A549 (cell line): Measurements from ENCODE around the gene CDH22. TPM values are rescaled to one million over a fixed set of nuclear protein-coding genes. Genes with fewer than 3 reads are reported as not detected.

Source experiments
- ATAC-seq, 2 experiments: fragments of 200-7000 bp in 1 of 2; fragments of >200 bp in 1 of 2; cut with Nextera tagmentation in 1 of 2; cut with Tn5 transposase in 1 of 2; 3 replicates each; pipeline versions ENCODE4 v1.8.0 to v1.9.1; 2018 to 2020; ENCODE audit warnings: mild to moderate bottlenecking in 1 of 2, moderate library complexity in 1 of 2
- CTCF ChIA-PET: fragments of 300-600 bp; sonication (Branson Sonifier 250); formaldehyde crosslinking; extraction: SDS; loops from one replicate; lab custom pipeline; 2021; ENCODE audit warnings: antibody characterized with exemption, inconsistent platforms; lab: Yijun Ruan, JAX
- POLR2A ChIA-PET: fragments of 350-600 bp; formaldehyde crosslinking; extraction: SDS; loops from one replicate; lab custom pipeline; 2021; ENCODE audit warnings: antibody characterized with exemption, inconsistent platforms; lab: Yijun Ruan, JAX
- DNase-seq, 2 experiments: peaks; one replicate each; pipeline versions ENCODE4 v3.0.0 to v3.0.0-alpha.2; 2011 to 2016; ENCODE audit warnings: low read depth in 1 of 2, low spot score in 1 of 2
- FAIRE-seq: peaks from 2 replicates; lab custom pipeline; 2011; peaks lifted over from hg19 to GRCh38; lab: Jason Lieb, UNC
- H3K27ac ChIP-seq, 2 experiments: fragments of >200 bp; sonication (Bioruptor Twin); formaldehyde crosslinking; 3 replicates each; pipeline ENCODE4 v1.5.1; 2016 to 2017
- H3K4me1 ChIP-seq: fragments of >200 bp; sonication (Bioruptor Twin); formaldehyde crosslinking; 3 replicates; pipeline ENCODE4 v1.6.1; 2016
- H3K4me2 ChIP-seq: fragments of >200 bp; sonication (Bioruptor Twin); formaldehyde crosslinking; 3 replicates; pipeline ENCODE4 v1.6.1; 2016
- H3K4me3 ChIP-seq: fragments of >200 bp; sonication (Bioruptor Twin); formaldehyde crosslinking; 3 replicates; pipeline ENCODE4 v1.5.1; 2016
- H3K9me3 ChIP-seq: fragments of >200 bp; sonication (Bioruptor Twin); formaldehyde crosslinking; 3 replicates; pipeline ENCODE4 v1.6.1; 2016
- CBX2 ChIP-seq: fragments of 200-600 bp; sonication (generic); IDR thresholded peaks from 2 replicates; pipeline ENCODE4 v1.6.1; 2016; ENCODE audit warnings: low read depth, mild to moderate bottlenecking, borderline replicate concordance
- CBX8 ChIP-seq: fragments of 200-600 bp; sonication (generic); IDR thresholded peaks from 2 replicates; pipeline ENCODE4 v1.6.1; 2016
- EHF ChIP-seq: fragments of 250-450 bp; sonication (Bioruptor Pico); IDR thresholded peaks from 2 replicates; pipeline ENCODE4 v1.5.0; 2020; ENCODE audit warnings: mild to moderate bottlenecking
- FOSL2 ChIP-seq, 2 experiments: fragments of 450-650 bp in 1 of 2; fragments of >200 bp in 1 of 2; sonication (Bioruptor Twin) in 1 of 2; formaldehyde crosslinking; IDR thresholded peaks; 2 replicates each; pipeline versions ENCODE4 v1.5.0 to v1.6.1; 2016 to 2020; ENCODE audit warnings: mild to moderate bottlenecking in 1 of 2, moderate library complexity in 1 of 2
- HDAC2 ChIP-seq: fragments of 200-600 bp; sonication (generic); IDR thresholded peaks from 2 replicates; pipeline ENCODE4 v1.6.1; 2016
- HOXB5 ChIP-seq: fragments of 250-450 bp; sonication (Bioruptor Pico); IDR thresholded peaks from 2 replicates; pipeline ENCODE4 v1.5.0; 2020; ENCODE audit warnings: mild to moderate bottlenecking, moderate library complexity
- JUN ChIP-seq, 2 experiments: fragments of >200 bp; sonication (Bioruptor Twin); formaldehyde crosslinking; IDR thresholded peaks; 2 replicates in 1 of 2; 3 replicates in 1 of 2; pipeline ENCODE4 v1.6.1; 2016 to 2017
- MAFK ChIP-seq: fragments of 450-650 bp; IDR thresholded peaks from 2 replicates; pipeline ENCODE4 v1.6.1; 2014; ENCODE audit not compliant: partially characterized antibody
- MAZ ChIP-seq: fragments of 150-350 bp; IDR thresholded peaks from 2 replicates; pipeline ENCODE4 v1.6.1; 2014; ENCODE audit warnings: antibody characterized with exemption, low read depth, low read length, borderline replicate concordance
- MYC ChIP-seq: IDR thresholded peaks from 2 replicates; pipeline ENCODE4 v1.6.1; 2012; ENCODE audit warnings: mild to moderate bottlenecking, inconsistent platforms, low read length, improper control_type of control experiment, borderline replicate concordance
- NR3C1 ChIP-seq: fragments of >200 bp; sonication (Bioruptor Twin); formaldehyde crosslinking; IDR thresholded peaks from 3 replicates; pipeline ENCODE4 v1.6.1; 2017
- RARB ChIP-seq: fragments of 250-450 bp; sonication (Bioruptor Pico); IDR thresholded peaks from 2 replicates; pipeline ENCODE4 v1.8.0; 2021; ENCODE audit warnings: mild to moderate bottlenecking, moderate library complexity
- RCOR1 ChIP-seq: fragments of 150-350 bp; IDR thresholded peaks from 2 replicates; pipeline ENCODE4 v1.6.1; 2014; ENCODE audit warnings: antibody characterized with exemption, low read length, low read depth
- SMC3 ChIP-seq: fragments of >200 bp; sonication (Bioruptor Twin); formaldehyde crosslinking; IDR thresholded peaks from 3 replicates; pipeline ENCODE4 v1.6.1; 2018; ENCODE audit warnings: inconsistent platforms
- TP53 ChIP-seq: fragments of 250-450 bp; sonication (Bioruptor Pico); IDR thresholded peaks from 2 replicates; pipeline ENCODE4 v1.5.0; 2021; ENCODE audit warnings: mild to moderate bottlenecking, moderate library complexity
- ZC3H11A ChIP-seq: fragments of 450-650 bp; IDR thresholded peaks from 2 replicates; pipeline ENCODE4 v1.6.1; 2014; ENCODE audit warnings: antibody characterized with exemption, mild to moderate bottlenecking
- ZFP36 ChIP-seq: fragments of 450-650 bp; IDR thresholded peaks from 2 replicates; pipeline ENCODE4 v1.6.1; 2014; ENCODE audit warnings: borderline replicate concordance; ENCODE audit not compliant: partially characterized antibody
- ZNF302 ChIP-seq: fragments of 250-450 bp; sonication (Bioruptor Pico); IDR thresholded peaks from 2 replicates; pipeline ENCODE4 v1.9.0; 2021; ENCODE audit warnings: inconsistent platforms, mild to moderate bottlenecking, moderate library complexity
- ZSCAN20 ChIP-seq: fragments of 250-450 bp; sonication (Bioruptor Pico); IDR thresholded peaks from 2 replicates; pipeline ENCODE4 v1.8.0; 2022; ENCODE audit warnings: mild to moderate bottlenecking, moderate library complexity
- WGBS: methylation state at CpG from one replicate; pipeline ENCODE4 v1.1.6; 2017; ENCODE audit errors: missing lambda C conversion rate; 5-methylcytosine and 5-hydroxymethylcytosine counted together
- polyA plus RNA-seq, 4 experiments: library from polyadenylated mRNA; depleted of rRNA in 3 of 4; stranded (reverse); fragments of >200 nt; fragmentation: RNase III in 1 of 4; extraction: RNeasy Plus Mini Kit Qiagen cat#74134 plus additional on column Dnase treatment in 1 of 4; gene quantifications; 2 replicates in 3 of 4; 3 replicates in 1 of 4; pipeline ENCODE4 v1.2.3, GENCODE V29; 2011 to 2017
- TF ChIP-seq, protein P1 (sequence below): fragments of >200 bp; sonication (Bioruptor Twin); formaldehyde crosslinking; IDR thresholded peaks from 3 replicates; pipeline ENCODE4 v1.5.1; 2016
- TF ChIP-seq, protein P2 (sequence below): fragments of 200-600 bp; sonication (generic); IDR thresholded peaks from 2 replicates; pipeline ENCODE4 v1.6.1; 2016; ENCODE audit warnings: antibody characterized with exemption, mild to moderate bottlenecking, moderate library complexity
- TF ChIP-seq, protein P3 (sequence below): fragments of 450-650 bp; IDR thresholded peaks from 2 replicates; pipeline ENCODE4 v1.6.1; 2014; ENCODE audit warnings: antibody characterized with exemption
- TF ChIP-seq, protein P4 (sequence below): IDR thresholded peaks from 2 replicates; pipeline ENCODE4 v1.6.1; 2012
- TF ChIP-seq, protein P5 (sequence below): fragments of 150-350 bp; IDR thresholded peaks from 2 replicates; pipeline ENCODE4 v1.6.1; 2014; ENCODE audit warnings: low read depth, mild to moderate bottlenecking, low read length

CDH22 gene
- polyA plus RNA-seq, 2 of the 4 experiments (the other 2 are of a cell fraction) = not detected

DNA sequence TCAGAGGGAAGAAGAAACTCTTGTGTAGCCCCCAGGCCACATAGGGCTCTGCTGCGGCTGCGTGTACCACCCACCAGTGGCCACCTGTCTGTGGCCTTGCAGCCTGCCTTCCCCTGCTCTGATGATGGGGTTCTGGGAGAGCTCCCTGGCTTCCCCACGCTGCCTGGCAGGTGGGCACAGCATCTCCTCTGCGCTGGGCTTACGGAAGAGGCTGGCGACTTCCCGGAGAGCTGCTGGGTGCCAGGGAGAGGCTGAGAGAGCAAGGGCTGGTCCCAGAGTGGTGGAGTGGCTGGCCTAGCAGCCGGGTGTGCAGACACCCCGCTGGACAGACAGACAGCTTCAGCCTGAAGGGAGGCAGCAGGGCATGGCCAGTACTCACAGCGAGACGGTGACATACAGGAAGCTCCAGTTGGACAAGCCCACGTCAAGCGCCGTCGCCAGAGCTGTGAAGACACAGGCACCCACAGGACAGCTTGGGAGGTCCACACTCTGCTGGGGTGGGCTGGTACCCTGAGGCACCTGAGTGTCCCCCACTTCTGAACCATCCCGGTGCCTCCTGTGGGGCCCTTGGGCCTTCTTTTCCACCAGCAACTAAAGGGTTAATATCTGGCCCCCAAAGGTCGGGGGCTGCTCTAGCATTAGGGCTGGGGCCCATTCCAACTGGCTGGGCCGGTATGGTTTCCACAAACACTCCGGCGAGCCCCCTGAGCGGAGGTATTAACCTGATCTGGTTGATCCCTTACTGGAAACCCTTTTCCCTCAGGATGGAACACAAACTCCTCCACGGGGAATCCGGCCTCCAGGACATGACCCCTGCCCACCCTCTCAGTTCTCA is 48.1 kb upstream of the CDH22 start:
- Histone ChIP-seq H3K4me3 (no peak overlapping the region), H3K4me1 (no peaks in the 10 kb centered on the region), H3K4me2 (no peak overlapping the region)
- CTCF ChIA-PET = interaction anchor here (0.8 to 2.9 kb wide), 4 partner anchors 48 to 224 kb away, joined by 4 to 10 read pairs (median 4); partner anchors contain the start of gene CDH22
- FAIRE-seq = no peak
- 85% methylated on average over 18 of the region's 23 CpGs for WGBS
- POLR2A ChIA-PET = interaction anchor here (1.3 kb wide), 1 partner anchor 8 kb away, joined by 10 read pairs; no protein-coding TSS in a partner anchor
- TF ChIP-seq, protein P1, sequence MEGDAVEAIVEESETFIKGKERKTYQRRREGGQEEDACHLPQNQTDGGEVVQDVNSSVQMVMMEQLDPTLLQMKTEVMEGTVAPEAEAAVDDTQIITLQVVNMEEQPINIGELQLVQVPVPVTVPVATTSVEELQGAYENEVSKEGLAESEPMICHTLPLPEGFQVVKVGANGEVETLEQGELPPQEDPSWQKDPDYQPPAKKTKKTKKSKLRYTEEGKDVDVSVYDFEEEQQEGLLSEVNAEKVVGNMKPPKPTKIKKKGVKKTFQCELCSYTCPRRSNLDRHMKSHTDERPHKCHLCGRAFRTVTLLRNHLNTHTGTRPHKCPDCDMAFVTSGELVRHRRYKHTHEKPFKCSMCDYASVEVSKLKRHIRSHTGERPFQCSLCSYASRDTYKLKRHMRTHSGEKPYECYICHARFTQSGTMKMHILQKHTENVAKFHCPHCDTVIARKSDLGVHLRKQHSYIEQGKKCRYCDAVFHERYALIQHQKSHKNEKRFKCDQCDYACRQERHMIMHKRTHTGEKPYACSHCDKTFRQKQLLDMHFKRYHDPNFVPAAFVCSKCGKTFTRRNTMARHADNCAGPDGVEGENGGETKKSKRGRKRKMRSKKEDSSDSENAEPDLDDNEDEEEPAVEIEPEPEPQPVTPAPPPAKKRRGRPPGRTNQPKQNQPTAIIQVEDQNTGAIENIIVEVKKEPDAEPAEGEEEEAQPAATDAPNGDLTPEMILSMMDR = no peak
- no peak for TF ChIP-seq EHF (CRISPR knock-in tag)
- no peak for TF ChIP-seq JUN (IDR thresholded peaks at IDR 0.05)
- no peak for TF ChIP-seq MAZ
- TF ChIP-seq CBX2 = no peak
- no peak for TF ChIP-seq FOSL2 (IDR thresholded peaks at IDR 0.05)
- TF ChIP-seq FOSL2 (CRISPR knock-in tag; IDR thresholded peaks at IDR 0.05) = no peak
- no peak for TF ChIP-seq NR3C1
- TF ChIP-seq HOXB5 (CRISPR knock-in tag) = no peak
- TF ChIP-seq ZSCAN20 (CRISPR knock-in tag) = no peak
- no peak for TF ChIP-seq ZC3H11A
- TF ChIP-seq SMC3 = no peak
- no peak for TF ChIP-seq HDAC2
- TF ChIP-seq, protein P2, sequence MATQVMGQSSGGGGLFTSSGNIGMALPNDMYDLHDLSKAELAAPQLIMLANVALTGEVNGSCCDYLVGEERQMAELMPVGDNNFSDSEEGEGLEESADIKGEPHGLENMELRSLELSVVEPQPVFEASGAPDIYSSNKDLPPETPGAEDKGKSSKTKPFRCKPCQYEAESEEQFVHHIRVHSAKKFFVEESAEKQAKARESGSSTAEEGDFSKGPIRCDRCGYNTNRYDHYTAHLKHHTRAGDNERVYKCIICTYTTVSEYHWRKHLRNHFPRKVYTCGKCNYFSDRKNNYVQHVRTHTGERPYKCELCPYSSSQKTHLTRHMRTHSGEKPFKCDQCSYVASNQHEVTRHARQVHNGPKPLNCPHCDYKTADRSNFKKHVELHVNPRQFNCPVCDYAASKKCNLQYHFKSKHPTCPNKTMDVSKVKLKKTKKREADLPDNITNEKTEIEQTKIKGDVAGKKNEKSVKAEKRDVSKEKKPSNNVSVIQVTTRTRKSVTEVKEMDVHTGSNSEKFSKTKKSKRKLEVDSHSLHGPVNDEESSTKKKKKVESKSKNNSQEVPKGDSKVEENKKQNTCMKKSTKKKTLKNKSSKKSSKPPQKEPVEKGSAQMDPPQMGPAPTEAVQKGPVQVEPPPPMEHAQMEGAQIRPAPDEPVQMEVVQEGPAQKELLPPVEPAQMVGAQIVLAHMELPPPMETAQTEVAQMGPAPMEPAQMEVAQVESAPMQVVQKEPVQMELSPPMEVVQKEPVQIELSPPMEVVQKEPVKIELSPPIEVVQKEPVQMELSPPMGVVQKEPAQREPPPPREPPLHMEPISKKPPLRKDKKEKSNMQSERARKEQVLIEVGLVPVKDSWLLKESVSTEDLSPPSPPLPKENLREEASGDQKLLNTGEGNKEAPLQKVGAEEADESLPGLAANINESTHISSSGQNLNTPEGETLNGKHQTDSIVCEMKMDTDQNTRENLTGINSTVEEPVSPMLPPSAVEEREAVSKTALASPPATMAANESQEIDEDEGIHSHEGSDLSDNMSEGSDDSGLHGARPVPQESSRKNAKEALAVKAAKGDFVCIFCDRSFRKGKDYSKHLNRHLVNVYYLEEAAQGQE = no peak
- TF ChIP-seq TP53 (CRISPR knock-in tag) = no peak
- no peak for TF ChIP-seq CBX8
- no peak for TF ChIP-seq MYC
- TF ChIP-seq ZFP36 = no peak
- TF ChIP-seq, all 56 proteins: peak for 0
- ATAC-seq = peak in 1 of 2 experiments; percentile 13; a peak in 2 of 6 replicates
- H3K9me3 ChIP-seq = no peaks in the 10 kb centered on the region
- no peak overlapping the region for H3K27ac ChIP-seq
- DNase-seq = no peak

DNA sequence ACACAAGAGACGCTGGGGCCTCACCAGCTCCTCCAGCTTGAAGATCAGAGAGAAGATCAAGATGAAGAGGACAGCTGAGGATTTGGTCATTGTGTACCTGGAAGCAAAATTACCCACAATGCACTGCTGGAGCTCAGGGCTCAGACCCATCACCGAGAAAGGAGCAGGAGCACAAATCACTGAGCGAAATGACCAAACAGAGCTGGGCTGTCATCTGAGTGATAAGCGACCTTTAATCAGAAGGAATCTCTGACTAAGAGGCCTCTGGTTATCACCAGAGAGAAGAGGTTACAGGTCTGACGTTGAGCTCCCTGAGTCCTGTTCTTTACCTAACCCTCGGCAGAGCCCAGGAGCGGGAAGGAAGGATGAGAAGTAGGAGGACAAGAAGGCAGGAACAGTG is 47.5 kb upstream of the CDH22 start:
- Histone ChIP-seq H3K4me1 (peaks cover 5% of the 10 kb centered on the region), H3K4me3 (no peak overlapping the region), H3K9me3 (no peaks in the 10 kb centered on the region), H3K27ac (no peak overlapping the region), H3K4me2 (no peak overlapping the region)
- TF ChIP-seq, protein P3, sequence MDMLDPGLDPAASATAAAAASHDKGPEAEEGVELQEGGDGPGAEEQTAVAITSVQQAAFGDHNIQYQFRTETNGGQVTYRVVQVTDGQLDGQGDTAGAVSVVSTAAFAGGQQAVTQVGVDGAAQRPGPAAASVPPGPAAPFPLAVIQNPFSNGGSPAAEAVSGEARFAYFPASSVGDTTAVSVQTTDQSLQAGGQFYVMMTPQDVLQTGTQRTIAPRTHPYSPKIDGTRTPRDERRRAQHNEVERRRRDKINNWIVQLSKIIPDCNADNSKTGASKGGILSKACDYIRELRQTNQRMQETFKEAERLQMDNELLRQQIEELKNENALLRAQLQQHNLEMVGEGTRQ = no peak
- TF ChIP-seq MAFK = no peak
- TF ChIP-seq, protein P4, sequence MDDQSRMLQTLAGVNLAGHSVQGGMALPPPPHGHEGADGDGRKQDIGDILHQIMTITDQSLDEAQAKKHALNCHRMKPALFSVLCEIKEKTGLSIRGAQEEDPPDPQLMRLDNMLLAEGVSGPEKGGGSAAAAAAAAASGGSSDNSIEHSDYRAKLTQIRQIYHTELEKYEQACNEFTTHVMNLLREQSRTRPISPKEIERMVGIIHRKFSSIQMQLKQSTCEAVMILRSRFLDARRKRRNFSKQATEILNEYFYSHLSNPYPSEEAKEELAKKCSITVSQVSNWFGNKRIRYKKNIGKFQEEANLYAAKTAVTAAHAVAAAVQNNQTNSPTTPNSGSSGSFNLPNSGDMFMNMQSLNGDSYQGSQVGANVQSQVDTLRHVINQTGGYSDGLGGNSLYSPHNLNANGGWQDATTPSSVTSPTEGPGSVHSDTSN = no peak
- TF ChIP-seq RARB = no peak
- TF ChIP-seq RCOR1 = no peak
- TF ChIP-seq NR3C1 = no peak
- TF ChIP-seq ZNF302 (CRISPR knock-in tag) = no peak
- no peak for TF ChIP-seq EHF (CRISPR knock-in tag)
- TF ChIP-seq, protein P5, sequence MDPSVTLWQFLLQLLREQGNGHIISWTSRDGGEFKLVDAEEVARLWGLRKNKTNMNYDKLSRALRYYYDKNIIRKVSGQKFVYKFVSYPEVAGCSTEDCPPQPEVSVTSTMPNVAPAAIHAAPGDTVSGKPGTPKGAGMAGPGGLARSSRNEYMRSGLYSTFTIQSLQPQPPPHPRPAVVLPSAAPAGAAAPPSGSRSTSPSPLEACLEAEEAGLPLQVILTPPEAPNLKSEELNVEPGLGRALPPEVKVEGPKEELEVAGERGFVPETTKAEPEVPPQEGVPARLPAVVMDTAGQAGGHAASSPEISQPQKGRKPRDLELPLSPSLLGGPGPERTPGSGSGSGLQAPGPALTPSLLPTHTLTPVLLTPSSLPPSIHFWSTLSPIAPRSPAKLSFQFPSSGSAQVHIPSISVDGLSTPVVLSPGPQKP = no peak
- CTCF ChIA-PET = interaction anchor here (0.8 to 1.5 kb wide), 3 partner anchors 47 to 224 kb away, joined by 4 to 5 read pairs (median 4); partner anchors contain the start of gene CDH22
- DNase-seq = no peak
- no peak for ATAC-seq
- whole genome bisulfite sequencing = 84% methylated on average over 7 of the region's 7 CpGs
- POLR2A ChIA-PET = interaction anchor here (1.3 kb wide), 1 partner anchor 8 kb away, joined by 10 read pairs; no protein-coding TSS in a partner anchor
- FAIRE-seq = no peak
